PC-9 (cell line): ENCODE results near the gene NPHP1.

Experiments
- EZH2 ChIP-seq: fragments of 200-600 bp; sonication (generic); IDR thresholded peaks from 2 replicates; pipeline ENCODE4 v1.8.0; 2017; ENCODE audit warnings: antibody characterized with exemption, low read depth
- TF ChIP-seq, protein P1 (sequence below): fragments of 200-600 bp; sonication (generic); conservative IDR thresholded peaks from 2 replicates; pipeline ENCODE4 v1.6.1; 2017; ENCODE audit warnings: mixed run types, antibody characterized with exemption, mild to moderate bottlenecking, moderate library complexity

DNA sequence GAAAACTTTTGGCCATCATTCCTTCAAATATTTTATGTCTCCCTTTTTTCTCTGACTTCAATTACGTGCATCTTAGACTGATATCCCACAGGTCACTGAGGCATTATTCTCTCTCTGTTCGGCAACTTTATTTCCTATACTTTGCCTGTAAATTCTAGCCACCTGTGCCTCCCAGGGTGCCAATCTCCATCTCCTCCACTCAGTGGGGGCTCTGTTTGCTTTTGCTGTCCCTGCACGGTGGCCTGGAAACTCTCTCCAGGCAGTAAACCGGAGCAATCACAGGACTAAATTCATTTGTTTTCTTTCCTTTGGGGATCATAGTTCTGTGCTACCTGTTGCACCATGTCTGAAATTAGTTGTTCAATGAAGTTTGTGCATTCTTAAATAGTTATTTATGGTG, 17.1 kb upstream of the NPHP1 start:
- TF ChIP-seq, protein P1, sequence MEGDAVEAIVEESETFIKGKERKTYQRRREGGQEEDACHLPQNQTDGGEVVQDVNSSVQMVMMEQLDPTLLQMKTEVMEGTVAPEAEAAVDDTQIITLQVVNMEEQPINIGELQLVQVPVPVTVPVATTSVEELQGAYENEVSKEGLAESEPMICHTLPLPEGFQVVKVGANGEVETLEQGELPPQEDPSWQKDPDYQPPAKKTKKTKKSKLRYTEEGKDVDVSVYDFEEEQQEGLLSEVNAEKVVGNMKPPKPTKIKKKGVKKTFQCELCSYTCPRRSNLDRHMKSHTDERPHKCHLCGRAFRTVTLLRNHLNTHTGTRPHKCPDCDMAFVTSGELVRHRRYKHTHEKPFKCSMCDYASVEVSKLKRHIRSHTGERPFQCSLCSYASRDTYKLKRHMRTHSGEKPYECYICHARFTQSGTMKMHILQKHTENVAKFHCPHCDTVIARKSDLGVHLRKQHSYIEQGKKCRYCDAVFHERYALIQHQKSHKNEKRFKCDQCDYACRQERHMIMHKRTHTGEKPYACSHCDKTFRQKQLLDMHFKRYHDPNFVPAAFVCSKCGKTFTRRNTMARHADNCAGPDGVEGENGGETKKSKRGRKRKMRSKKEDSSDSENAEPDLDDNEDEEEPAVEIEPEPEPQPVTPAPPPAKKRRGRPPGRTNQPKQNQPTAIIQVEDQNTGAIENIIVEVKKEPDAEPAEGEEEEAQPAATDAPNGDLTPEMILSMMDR = no peak
- no peak for TF ChIP-seq EZH2
